ENCODE data around the gene PPIL4. TPM values are rescaled to one million over a fixed set of nuclear protein-coding genes. Genes with fewer than 3 reads are reported as not detected.

PPIL4 gene
- total RNA-seq, 2 experiments from 2014 or later = 51.8 to 53.5 TPM

DNA sequence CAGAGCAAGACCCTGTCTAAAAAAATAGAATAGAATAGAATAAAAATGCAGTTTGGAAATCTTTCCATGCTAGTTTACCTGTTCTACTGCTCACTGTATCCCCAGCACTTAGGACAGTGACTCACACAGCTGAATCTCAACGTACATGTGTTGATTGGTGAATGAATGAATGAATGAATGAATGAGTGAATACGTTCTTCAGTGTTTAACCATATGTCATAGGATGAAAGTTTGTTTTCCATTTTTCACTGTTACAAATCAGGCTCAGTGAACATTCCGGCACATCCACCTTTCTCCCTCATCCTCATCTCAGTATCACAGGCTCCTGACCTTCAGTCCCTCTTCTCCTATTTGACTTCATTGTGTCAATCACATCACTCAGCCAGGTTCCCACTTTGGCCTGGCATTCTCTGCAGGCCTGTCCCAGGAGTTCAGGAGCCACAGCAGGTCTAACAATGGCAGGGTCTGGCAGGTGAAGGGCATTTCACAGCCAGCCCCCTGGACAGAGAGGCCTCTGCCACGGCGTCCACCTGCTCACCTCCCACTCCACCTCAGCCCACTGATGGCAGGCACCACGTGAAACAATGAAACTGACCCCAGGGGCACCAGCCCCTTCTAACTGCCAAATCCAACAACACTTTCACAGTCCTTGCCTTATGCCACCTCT lies 68.9 kb downstream of the PPIL4 start:
- peaks cover 59% of the 10 kb centered on the region for H3K36me3 Mint-ChIP-seq (ENCODE audit: low read depth)
- ATAC-seq (ENCODE audit: poor library complexity) (no peak), DNase-seq (no peak)
- Histone ChIP-seq H3K9me3 (ENCODE audit: control insufficient read depth in 1 of 2, insufficient read depth in 1 of 2, low read length in 2 of 2) (no peaks in the 10 kb centered on the region), H3K4me3 (ENCODE audit: low read length) (no peak overlapping the region), H3K36me3 (ENCODE audit: insufficient read depth, low read length) (peaks cover 39% of the 10 kb centered on the region), H3K27ac (ENCODE audit: low read depth in 1 of 2, low read length in 2 of 2) (no peak overlapping the region), H3K4me1 (ENCODE audit: insufficient read depth, low read length) (peaks cover 92% of the 10 kb centered on the region), H3K27me3 (ENCODE audit: control insufficient read depth in 1 of 2, insufficient read depth in 2 of 2, low read length in 2 of 2) (no peaks in the 10 kb centered on the region)
- H3K27ac Mint-ChIP-seq = peak overlapping the region; percentile 99
- ChIA-PET POLR2A (no interaction called here), CTCF (no interaction called here)
- TF ChIP-seq, protein P1, sequence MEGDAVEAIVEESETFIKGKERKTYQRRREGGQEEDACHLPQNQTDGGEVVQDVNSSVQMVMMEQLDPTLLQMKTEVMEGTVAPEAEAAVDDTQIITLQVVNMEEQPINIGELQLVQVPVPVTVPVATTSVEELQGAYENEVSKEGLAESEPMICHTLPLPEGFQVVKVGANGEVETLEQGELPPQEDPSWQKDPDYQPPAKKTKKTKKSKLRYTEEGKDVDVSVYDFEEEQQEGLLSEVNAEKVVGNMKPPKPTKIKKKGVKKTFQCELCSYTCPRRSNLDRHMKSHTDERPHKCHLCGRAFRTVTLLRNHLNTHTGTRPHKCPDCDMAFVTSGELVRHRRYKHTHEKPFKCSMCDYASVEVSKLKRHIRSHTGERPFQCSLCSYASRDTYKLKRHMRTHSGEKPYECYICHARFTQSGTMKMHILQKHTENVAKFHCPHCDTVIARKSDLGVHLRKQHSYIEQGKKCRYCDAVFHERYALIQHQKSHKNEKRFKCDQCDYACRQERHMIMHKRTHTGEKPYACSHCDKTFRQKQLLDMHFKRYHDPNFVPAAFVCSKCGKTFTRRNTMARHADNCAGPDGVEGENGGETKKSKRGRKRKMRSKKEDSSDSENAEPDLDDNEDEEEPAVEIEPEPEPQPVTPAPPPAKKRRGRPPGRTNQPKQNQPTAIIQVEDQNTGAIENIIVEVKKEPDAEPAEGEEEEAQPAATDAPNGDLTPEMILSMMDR (IDR thresholded peaks at IDR 0.05) = no peak
- H3K4me1 Mint-ChIP-seq (ENCODE audit: low read depth) = peaks cover 66% of the 10 kb centered on the region
- H3K27me3 Mint-ChIP-seq = no peaks in the 10 kb centered on the region
- no peaks in the 10 kb centered on the region for H3K9me3 Mint-ChIP-seq
- intact Hi-C loops (cut with DNase I, micrococcal nuclease) = no loop called here
- H3K4me3 Mint-ChIP-seq = peak overlapping the region; percentile 31

DNA sequence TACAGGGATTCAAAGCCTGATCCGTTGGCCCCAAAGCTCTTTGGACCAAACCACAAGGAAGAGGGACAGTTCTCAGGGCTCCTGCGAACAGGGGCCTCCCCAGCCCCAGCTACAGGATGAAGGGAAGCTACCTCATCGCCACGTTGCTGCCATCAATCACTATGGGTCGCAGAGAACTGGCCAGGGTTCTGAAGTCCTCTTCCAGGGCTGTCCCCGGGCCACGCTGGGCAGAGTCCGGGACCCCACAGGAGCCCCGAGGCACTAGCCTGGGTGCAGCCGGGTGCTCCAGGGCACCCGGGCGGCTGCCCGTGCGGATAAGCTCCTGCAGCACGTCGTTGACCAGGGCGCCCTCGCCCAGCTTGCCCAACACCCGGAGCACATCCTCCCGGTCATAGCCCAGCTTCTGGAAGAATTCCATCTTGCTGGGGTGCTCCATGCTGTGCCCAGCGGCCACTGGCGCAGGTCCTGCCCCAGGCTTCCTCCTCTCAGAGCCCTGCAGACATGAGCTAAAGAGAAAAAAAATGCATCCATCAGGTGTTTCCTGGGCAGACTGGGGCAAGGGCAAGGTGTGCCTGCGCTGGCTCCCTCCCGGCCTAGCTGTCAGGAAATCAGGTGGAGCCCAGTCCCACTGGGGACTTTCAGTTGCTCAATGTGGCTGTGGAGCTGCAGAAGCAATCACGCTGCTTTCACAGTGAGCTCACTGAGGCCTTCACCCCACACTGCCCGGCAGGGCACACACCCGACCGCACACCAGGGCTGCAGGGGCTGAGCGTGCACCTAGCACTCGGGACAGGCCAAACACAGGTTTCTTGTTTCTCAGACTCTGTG lies 71.5 kb downstream of the PPIL4 start:
- Histone ChIP-seq H3K36me3 (ENCODE audit: insufficient read depth, low read length) (peaks cover 58% of the 10 kb centered on the region), H3K27ac (ENCODE audit: low read depth in 1 of 2, low read length in 2 of 2) (peak overlapping the region; percentile 25 to 27), H3K27me3 (ENCODE audit: control insufficient read depth in 1 of 2, insufficient read depth in 2 of 2, low read length in 2 of 2) (no peaks in the 10 kb centered on the region), H3K9me3 (ENCODE audit: control insufficient read depth in 1 of 2, insufficient read depth in 1 of 2, low read length in 2 of 2) (no peaks in the 10 kb centered on the region), H3K4me3 (ENCODE audit: low read length) (no peak overlapping the region), H3K4me1 (ENCODE audit: insufficient read depth, low read length) (peaks cover 94% of the 10 kb centered on the region)
- Mint-ChIP-seq H3K9me3 (no peaks in the 10 kb centered on the region), H3K36me3 (ENCODE audit: low read depth) (peaks cover 56% of the 10 kb centered on the region), H3K4me3 (no peak overlapping the region), H3K27me3 (no peaks in the 10 kb centered on the region), H3K27ac (peak overlapping the region; percentile 82), H3K4me1 (ENCODE audit: low read depth) (peaks cover 56% of the 10 kb centered on the region)
- intact Hi-C loops (cut with DNase I, micrococcal nuclease) = no loop called here
- ChIA-PET POLR2A (interaction anchor here (0.8 to 2.6 kb wide), 7 partner anchors 10 to 442 kb away, joined by 3 to 27 read pairs (median 3); partner anchors contain the start of gene ZC3H12D), CTCF (interaction anchor here (1.2 to 2.4 kb wide), 3 partner anchors 10 to 42 kb away, joined by 3 to 9 read pairs (median 6); partner anchors contain the start of gene ZC3H12D)
- DNase-seq (peak in 2 of 14 experiments; percentile 36 to 43), ATAC-seq (ENCODE audit: poor library complexity) (no peak)
- TF ChIP-seq, protein P1 (IDR thresholded peaks at IDR 0.05) = no peak

Measured in CD4-positive, alpha-beta T cell (primary cell).